A673 (cell line): ENCODE measurements around the gene COMTD1.

ENCODE experiments used
- EZH2 ChIP-seq: fragments of 200-600 bp; sonication (generic); IDR thresholded peaks from 2 replicates; pipeline ENCODE4 v1.6.1; 2017; ENCODE audit warnings: borderline replicate concordance, low read depth, mild to moderate bottlenecking, mixed read lengths, antibody characterized with exemption, low read length; ENCODE audit not compliant: poor library complexity, severe bottlenecking
- TF ChIP-seq, protein P1 (sequence below): fragments of 300-800, 200-600 bp; sonication (generic); conservative IDR thresholded peaks from 2 replicates; pipeline ENCODE4 v1.5.1; 2017; ENCODE audit warnings: low read depth, mild to moderate bottlenecking, antibody characterized with exemption, low read length, moderate library complexity, mixed read lengths

DNA sequence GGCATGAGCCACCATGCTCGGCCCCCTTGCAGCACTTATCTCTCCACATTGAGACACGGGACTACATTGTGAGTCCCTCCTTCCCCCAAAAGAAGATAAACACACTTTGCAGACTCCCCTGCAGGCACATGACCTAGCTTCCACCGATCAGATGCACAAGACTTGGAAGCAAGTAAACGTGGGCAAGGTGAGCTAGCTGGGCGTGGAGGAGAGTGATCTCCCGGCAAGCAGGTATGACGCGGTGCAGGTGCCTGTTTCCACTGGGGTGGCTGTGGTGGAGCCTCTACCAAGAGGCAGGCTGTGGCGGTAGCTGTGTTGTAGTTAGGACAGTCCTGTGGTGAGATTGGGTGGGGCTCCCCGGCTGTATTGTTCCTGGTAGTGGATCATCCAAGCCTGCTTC is 7.7 kb upstream of the COMTD1 start:
- TF ChIP-seq, protein P1, sequence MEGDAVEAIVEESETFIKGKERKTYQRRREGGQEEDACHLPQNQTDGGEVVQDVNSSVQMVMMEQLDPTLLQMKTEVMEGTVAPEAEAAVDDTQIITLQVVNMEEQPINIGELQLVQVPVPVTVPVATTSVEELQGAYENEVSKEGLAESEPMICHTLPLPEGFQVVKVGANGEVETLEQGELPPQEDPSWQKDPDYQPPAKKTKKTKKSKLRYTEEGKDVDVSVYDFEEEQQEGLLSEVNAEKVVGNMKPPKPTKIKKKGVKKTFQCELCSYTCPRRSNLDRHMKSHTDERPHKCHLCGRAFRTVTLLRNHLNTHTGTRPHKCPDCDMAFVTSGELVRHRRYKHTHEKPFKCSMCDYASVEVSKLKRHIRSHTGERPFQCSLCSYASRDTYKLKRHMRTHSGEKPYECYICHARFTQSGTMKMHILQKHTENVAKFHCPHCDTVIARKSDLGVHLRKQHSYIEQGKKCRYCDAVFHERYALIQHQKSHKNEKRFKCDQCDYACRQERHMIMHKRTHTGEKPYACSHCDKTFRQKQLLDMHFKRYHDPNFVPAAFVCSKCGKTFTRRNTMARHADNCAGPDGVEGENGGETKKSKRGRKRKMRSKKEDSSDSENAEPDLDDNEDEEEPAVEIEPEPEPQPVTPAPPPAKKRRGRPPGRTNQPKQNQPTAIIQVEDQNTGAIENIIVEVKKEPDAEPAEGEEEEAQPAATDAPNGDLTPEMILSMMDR, result no peak
- no peak for TF ChIP-seq EZH2
